ENCODE measurements around the gene PEAK1.

The PEAK1 gene

DNA sequence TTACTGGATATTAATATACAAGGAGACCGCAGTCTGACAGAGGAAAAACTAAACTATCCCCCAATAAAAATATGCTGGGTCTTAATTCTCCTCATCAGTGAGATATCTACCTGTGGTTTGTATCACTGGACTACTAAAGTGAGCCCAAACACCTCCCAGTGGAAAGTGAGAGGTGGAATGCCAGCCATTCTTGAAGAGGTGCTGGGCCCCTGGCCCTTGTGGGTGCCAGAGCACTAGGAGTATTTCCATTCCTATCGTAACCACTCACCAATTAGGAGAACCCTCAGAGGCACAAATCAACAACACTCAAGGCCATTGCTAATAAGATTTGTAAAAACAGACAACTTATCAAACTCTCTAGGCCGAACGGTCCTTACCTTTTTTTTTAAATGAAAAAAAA, 227.5 kb downstream of the PEAK1 start:
- TF ChIP-seq, protein P1, sequence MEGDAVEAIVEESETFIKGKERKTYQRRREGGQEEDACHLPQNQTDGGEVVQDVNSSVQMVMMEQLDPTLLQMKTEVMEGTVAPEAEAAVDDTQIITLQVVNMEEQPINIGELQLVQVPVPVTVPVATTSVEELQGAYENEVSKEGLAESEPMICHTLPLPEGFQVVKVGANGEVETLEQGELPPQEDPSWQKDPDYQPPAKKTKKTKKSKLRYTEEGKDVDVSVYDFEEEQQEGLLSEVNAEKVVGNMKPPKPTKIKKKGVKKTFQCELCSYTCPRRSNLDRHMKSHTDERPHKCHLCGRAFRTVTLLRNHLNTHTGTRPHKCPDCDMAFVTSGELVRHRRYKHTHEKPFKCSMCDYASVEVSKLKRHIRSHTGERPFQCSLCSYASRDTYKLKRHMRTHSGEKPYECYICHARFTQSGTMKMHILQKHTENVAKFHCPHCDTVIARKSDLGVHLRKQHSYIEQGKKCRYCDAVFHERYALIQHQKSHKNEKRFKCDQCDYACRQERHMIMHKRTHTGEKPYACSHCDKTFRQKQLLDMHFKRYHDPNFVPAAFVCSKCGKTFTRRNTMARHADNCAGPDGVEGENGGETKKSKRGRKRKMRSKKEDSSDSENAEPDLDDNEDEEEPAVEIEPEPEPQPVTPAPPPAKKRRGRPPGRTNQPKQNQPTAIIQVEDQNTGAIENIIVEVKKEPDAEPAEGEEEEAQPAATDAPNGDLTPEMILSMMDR (IDR thresholded peaks at IDR 0.05; ENCODE audit: insufficient read depth, low read length, poor library complexity, severe bottlenecking): no peak
- TF ChIP-seq EZH2phosphoT487 (conservative IDR thresholded peaks at IDR 0.05; ENCODE audit: low read length): no peak

GRCh38 chr15:77191230-77191834, 228.6 kb downstream of the PEAK1 start:
- H3K27me3 ChIP-seq (ENCODE audit: low read length): no peaks in the 10 kb centered on the region
- no peaks in the 10 kb centered on the region for H3K9me2 ChIP-seq (replicated peaks; ENCODE audit: insufficient read depth, low read length)
- TF ChIP-seq EZH2phosphoT487 (conservative IDR thresholded peaks at IDR 0.05; ENCODE audit: low read length): no peak
- H3K27ac ChIP-seq (ENCODE audit: low read depth, low read length): no peak overlapping the region
- H4K20me1 ChIP-seq (ENCODE audit: low read depth, low read length): no peaks in the 10 kb centered on the region
- no peak overlapping the region for H2AFZ ChIP-seq (ENCODE audit: low read depth, low read length, severe bottlenecking)
- H3K4me3 ChIP-seq (ENCODE audit: insufficient read depth, low read length, poor library complexity, severe bottlenecking): no peak overlapping the region
- no peaks in the 10 kb centered on the region for H3F3A ChIP-seq (ENCODE audit: insufficient read depth)
- H3K36me3 ChIP-seq (ENCODE audit: low read length): no peaks in the 10 kb centered on the region
- no peak overlapping the region for H3K4me2 ChIP-seq (ENCODE audit: low read depth, low read length, poor library complexity, severe bottlenecking)
- no peak overlapping the region for H3K9ac ChIP-seq (ENCODE audit: low read length)
- H3K9me3 ChIP-seq (ENCODE audit: insufficient read depth, low read length): no peaks in the 10 kb centered on the region
- H3K79me2 ChIP-seq (ENCODE audit: insufficient read depth, low read length): no peaks in the 10 kb centered on the region

More for the DNA sequence above, 227.5 kb downstream of the PEAK1 start:
- H3K4me3 ChIP-seq (ENCODE audit: insufficient read depth, low read length, poor library complexity, severe bottlenecking): no peak overlapping the region
- no peaks in the 10 kb centered on the region for H3K27me3 ChIP-seq (ENCODE audit: low read length)
- H3K36me3 ChIP-seq (ENCODE audit: low read length): no peaks in the 10 kb centered on the region
- H2AFZ ChIP-seq (ENCODE audit: low read depth, low read length, severe bottlenecking): no peak overlapping the region
- no peak overlapping the region for H3K4me2 ChIP-seq (ENCODE audit: low read depth, low read length, poor library complexity, severe bottlenecking)
- no peaks in the 10 kb centered on the region for H3K79me2 ChIP-seq (ENCODE audit: insufficient read depth, low read length)
- no peaks in the 10 kb centered on the region for H4K20me1 ChIP-seq (ENCODE audit: low read depth, low read length)
- H3F3A ChIP-seq (ENCODE audit: insufficient read depth): no peaks in the 10 kb centered on the region
- H3K9me3 ChIP-seq (ENCODE audit: insufficient read depth, low read length): no peaks in the 10 kb centered on the region
- H3K9me2 ChIP-seq (replicated peaks; ENCODE audit: insufficient read depth, low read length): no peaks in the 10 kb centered on the region
- no peak overlapping the region for H3K9ac ChIP-seq (ENCODE audit: low read length)
- no peak overlapping the region for H3K27ac ChIP-seq (ENCODE audit: low read depth, low read length)

- H3K9me3 ChIP-seq (ENCODE audit: insufficient read depth, low read length): no peaks in the 10 kb centered on the region
- H3K27me3 ChIP-seq (ENCODE audit: low read length): no peaks in the 10 kb centered on the region
- TF ChIP-seq EZH2phosphoT487 (conservative IDR thresholded peaks at IDR 0.05; ENCODE audit: low read length): no peak
- TF ChIP-seq, protein P1 (IDR thresholded peaks at IDR 0.05; ENCODE audit: insufficient read depth, low read length, poor library complexity, severe bottlenecking): no peak
- no peaks in the 10 kb centered on the region for H3K9me2 ChIP-seq (replicated peaks; ENCODE audit: insufficient read depth, low read length)
- H3K27ac ChIP-seq (ENCODE audit: low read depth, low read length): no peak overlapping the region
- H3K4me2 ChIP-seq (ENCODE audit: low read depth, low read length, poor library complexity, severe bottlenecking): peak overlapping the region; percentile 42
- H3F3A ChIP-seq (ENCODE audit: insufficient read depth): no peaks in the 10 kb centered on the region
- no peak overlapping the region for H3K9ac ChIP-seq (ENCODE audit: low read length)
- H3K4me3 ChIP-seq (ENCODE audit: insufficient read depth, low read length, poor library complexity, severe bottlenecking): no peak overlapping the region
- H3K36me3 ChIP-seq (ENCODE audit: low read length): no peaks in the 10 kb centered on the region
- no peaks in the 10 kb centered on the region for H4K20me1 ChIP-seq (ENCODE audit: low read depth, low read length)
- no peaks in the 10 kb centered on the region for H3K79me2 ChIP-seq (ENCODE audit: insufficient read depth, low read length)
- no peak overlapping the region for H2AFZ ChIP-seq (ENCODE audit: low read depth, low read length, severe bottlenecking)
Observed at GRCh38 chr15:77187751-77188464, 232.0 kb downstream of the PEAK1 start.

GRCh38 chr15:77186594-77187011, 233.3 kb downstream of the PEAK1 start:
- no peak for TF ChIP-seq EZH2phosphoT487 (conservative IDR thresholded peaks at IDR 0.05; ENCODE audit: low read length)
- TF ChIP-seq, protein P1 (IDR thresholded peaks at IDR 0.05; ENCODE audit: insufficient read depth, low read length, poor library complexity, severe bottlenecking): peak; percentile 33
- Histone ChIP-seq H3K27me3 (ENCODE audit: low read length) (no peaks in the 10 kb centered on the region), H3K36me3 (ENCODE audit: low read length) (no peaks in the 10 kb centered on the region), H3K4me2 (ENCODE audit: low read depth, low read length, poor library complexity, severe bottlenecking) (no peak overlapping the region), H3K79me2 (ENCODE audit: insufficient read depth, low read length) (no peaks in the 10 kb centered on the region), H3K9me3 (ENCODE audit: insufficient read depth, low read length) (no peaks in the 10 kb centered on the region), H2AFZ (ENCODE audit: low read depth, low read length, severe bottlenecking) (no peak overlapping the region), H3K4me3 (ENCODE audit: insufficient read depth, low read length, poor library complexity, severe bottlenecking) (no peak overlapping the region), H3K9ac (ENCODE audit: low read length) (no peak overlapping the region), H3F3A (ENCODE audit: insufficient read depth) (no peaks in the 10 kb centered on the region), H4K20me1 (ENCODE audit: low read depth, low read length) (no peaks in the 10 kb centered on the region), H3K27ac (ENCODE audit: low read depth, low read length) (no peak overlapping the region), H3K9me2 (replicated peaks; ENCODE audit: insufficient read depth, low read length) (no peaks in the 10 kb centered on the region)

All from SU-DHL-6 (cell line).